ENCODE data around the gene PDCD2.
A peak's percentile ranks its signal among the peaks of the same experiment; 100 is the strongest.

The PDCD2 gene

DNA sequence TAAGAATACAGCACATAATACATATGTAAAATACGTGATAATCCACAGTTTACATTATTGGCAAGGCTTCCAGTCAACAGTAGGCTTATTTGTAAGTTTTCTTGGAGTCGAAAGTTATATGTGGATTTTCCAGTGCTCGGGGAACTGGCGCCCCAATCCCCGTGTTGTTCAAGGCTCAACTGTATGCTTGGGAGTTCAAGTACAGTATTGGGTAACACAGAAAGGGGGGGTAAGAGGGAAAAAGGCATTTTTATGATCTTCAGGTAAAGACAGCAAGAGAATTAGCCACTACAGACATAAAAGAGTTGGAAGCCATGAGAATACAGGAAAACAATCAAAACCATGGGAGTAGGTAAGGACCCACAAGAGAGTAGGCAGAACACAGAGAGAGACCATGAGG is 47.8 kb downstream of the PDCD2 start:
- H3K4me1 ChIP-seq (ENCODE audit: control insufficient read depth, insufficient read depth, low read length), result no peaks in the 10 kb centered on the region
- H3K27ac ChIP-seq (ENCODE audit: extremely low read depth, low read depth, low read length), result no peak overlapping the region
- ChIA-PET POLR2A (no interaction called here), CTCF (interaction anchor here (0.6 kb wide), 1 partner anchor 37 kb away, joined by 3 read pairs; no protein-coding TSS in a partner anchor)
- peaks cover 57 to 100% of the 10 kb centered on the region in 2 experiments for H3K36me3 ChIP-seq (ENCODE audit: control insufficient read depth in 2 of 2, insufficient read depth in 1 of 2, low read length in 2 of 2)
- no peaks in the 10 kb centered on the region for H3K9me3 ChIP-seq (ENCODE audit: control insufficient read depth, insufficient read depth, low read depth, low read length)
- TF ChIP-seq MEIS1 (CRISPR knock-in tag; IDR thresholded peaks at IDR 0.05; ENCODE audit: borderline replicate concordance), result no peak
- TF ChIP-seq ZBTB7A (tag by site-specific recombination; IDR thresholded peaks at IDR 0.05; ENCODE audit: low read depth), result no peak
- no peak for TF ChIP-seq MZF1 (tag by site-specific recombination; IDR thresholded peaks at IDR 0.05; ENCODE audit: borderline replicate concordance)
- TF ChIP-seq PRDM10 (tag by site-specific recombination; IDR thresholded peaks at IDR 0.05), result no peak
- TF ChIP-seq ZNF707 (tag by site-specific recombination; IDR thresholded peaks at IDR 0.05), result no peak
- TF ChIP-seq ZNF248 (tag by site-specific recombination; IDR thresholded peaks at IDR 0.05), result no peak
- TF ChIP-seq, protein P1, sequence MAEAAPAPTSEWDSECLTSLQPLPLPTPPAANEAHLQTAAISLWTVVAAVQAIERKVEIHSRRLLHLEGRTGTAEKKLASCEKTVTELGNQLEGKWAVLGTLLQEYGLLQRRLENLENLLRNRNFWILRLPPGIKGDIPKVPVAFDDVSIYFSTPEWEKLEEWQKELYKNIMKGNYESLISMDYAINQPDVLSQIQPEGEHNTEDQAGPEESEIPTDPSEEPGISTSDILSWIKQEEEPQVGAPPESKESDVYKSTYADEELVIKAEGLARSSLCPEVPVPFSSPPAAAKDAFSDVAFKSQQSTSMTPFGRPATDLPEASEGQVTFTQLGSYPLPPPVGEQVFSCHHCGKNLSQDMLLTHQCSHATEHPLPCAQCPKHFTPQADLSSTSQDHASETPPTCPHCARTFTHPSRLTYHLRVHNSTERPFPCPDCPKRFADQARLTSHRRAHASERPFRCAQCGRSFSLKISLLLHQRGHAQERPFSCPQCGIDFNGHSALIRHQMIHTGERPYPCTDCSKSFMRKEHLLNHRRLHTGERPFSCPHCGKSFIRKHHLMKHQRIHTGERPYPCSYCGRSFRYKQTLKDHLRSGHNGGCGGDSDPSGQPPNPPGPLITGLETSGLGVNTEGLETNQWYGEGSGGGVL (tag by site-specific recombination; IDR thresholded peaks at IDR 0.05), result no peak
- no peak for TF ChIP-seq YY1 (tag by site-specific recombination; IDR thresholded peaks at IDR 0.05)
- H3K4me3 ChIP-seq (ENCODE audit: low read depth, low read length), result no peak overlapping the region

- Histone ChIP-seq H3K36me3 (ENCODE audit: control insufficient read depth in 2 of 2, insufficient read depth in 1 of 2, low read length in 2 of 2) (peaks cover 43 to 86% of the 10 kb centered on the region in 2 experiments), H3K4me1 (ENCODE audit: control insufficient read depth, insufficient read depth, low read length) (no peaks in the 10 kb centered on the region), H3K9me3 (ENCODE audit: control insufficient read depth, insufficient read depth, low read depth, low read length) (no peaks in the 10 kb centered on the region), H3K4me3 (ENCODE audit: low read depth, low read length) (no peak overlapping the region), H3K27ac (ENCODE audit: extremely low read depth, low read depth, low read length) (no peak overlapping the region)
- TF ChIP-seq, protein P2, sequence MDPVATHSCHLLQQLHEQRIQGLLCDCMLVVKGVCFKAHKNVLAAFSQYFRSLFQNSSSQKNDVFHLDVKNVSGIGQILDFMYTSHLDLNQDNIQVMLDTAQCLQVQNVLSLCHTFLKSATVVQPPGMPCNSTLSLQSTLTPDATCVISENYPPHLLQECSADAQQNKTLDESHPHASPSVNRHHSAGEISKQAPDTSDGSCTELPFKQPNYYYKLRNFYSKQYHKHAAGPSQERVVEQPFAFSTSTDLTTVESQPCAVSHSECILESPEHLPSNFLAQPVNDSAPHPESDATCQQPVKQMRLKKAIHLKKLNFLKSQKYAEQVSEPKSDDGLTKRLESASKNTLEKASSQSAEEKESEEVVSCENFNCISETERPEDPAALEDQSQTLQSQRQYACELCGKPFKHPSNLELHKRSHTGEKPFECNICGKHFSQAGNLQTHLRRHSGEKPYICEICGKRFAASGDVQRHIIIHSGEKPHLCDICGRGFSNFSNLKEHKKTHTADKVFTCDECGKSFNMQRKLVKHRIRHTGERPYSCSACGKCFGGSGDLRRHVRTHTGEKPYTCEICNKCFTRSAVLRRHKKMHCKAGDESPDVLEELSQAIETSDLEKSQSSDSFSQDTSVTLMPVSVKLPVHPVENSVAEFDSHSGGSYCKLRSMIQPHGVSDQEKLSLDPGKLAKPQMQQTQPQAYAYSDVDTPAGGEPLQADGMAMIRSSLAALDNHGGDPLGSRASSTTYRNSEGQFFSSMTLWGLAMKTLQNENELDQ (tag by site-specific recombination; IDR thresholded peaks at IDR 0.05; ENCODE audit: low read depth), result no peak
- TF ChIP-seq ZNF362 (tag by site-specific recombination; IDR thresholded peaks at IDR 0.05) (0 out of 2 replicates have a peak, but pooled peaks have one; percentile 48), ZFP3 (tag by site-specific recombination; IDR thresholded peaks at IDR 0.05; ENCODE audit: low read depth) (no peak), ZNF530 (tag by site-specific recombination; IDR thresholded peaks at IDR 0.05; ENCODE audit: low read depth) (no peak), ZNF660 (tag by site-specific recombination; IDR thresholded peaks at IDR 0.05) (no peak), HOXD13 (CRISPR knock-in tag; IDR thresholded peaks at IDR 0.05; ENCODE audit: borderline replicate concordance) (no peak), ZNF785 (tag by site-specific recombination; IDR thresholded peaks at IDR 0.05) (no peak), INSM2 (tag by site-specific recombination; IDR thresholded peaks at IDR 0.05) (no peak)
- ChIA-PET CTCF (no interaction called here), POLR2A (no interaction called here)
Observed at GRCh38 chr6:170535004-170535403, 49.4 kb downstream of the PDCD2 start.
